Right lobe of liver (tissue), 6 donors: ENCODE data around the gene FAM72A. TPM values are rescaled to one million over a fixed set of nuclear protein-coding genes. Genes with fewer than 3 reads are reported as not detected.
"Not testable (repeated sequence)": the region's sequence is repeated elsewhere in the genome, so short reads cannot be mapped to it uniquely, and the experiment has no call there.

Source experiments
- ATAC-seq, 4 donors: fragments of 200-7000 bp; cut with Tn5 transposase; one replicate each; pipeline ENCODE4 v1.9.1; 2020; ENCODE audit warnings: mild to moderate bottlenecking in 4 of 4, moderate library complexity in 4 of 4
- DNase-seq, 3 donors: peaks; one replicate each; pipeline ENCODE4 v3.0.0-alpha.2; 2020
- H3K27ac ChIP-seq, 3 donors: fragments of 200-600 bp; one replicate each; pipeline ENCODE4 v1.8.0; 2022
- H3K27me3 ChIP-seq, 2 donors: fragments of 200-600 bp; one replicate each; pipeline ENCODE4 v1.8.0; 2022
- H3K36me3 ChIP-seq, 4 donors: fragments of 200-600 bp; sonication (generic) in 1 of 4; one replicate each; pipeline versions ENCODE4 v1.5.1 to v1.8.0; 2017 to 2022; ENCODE audit warnings: control low read depth in 1 of 4
- H3K4me1 ChIP-seq, 4 donors: fragments of 200-600 bp; sonication (generic) in 1 of 4; one replicate each; pipeline versions ENCODE4 v1.5.1 to v1.8.0; 2017 to 2022; ENCODE audit warnings: control low read depth in 1 of 4
- H3K4me3 ChIP-seq, 3 donors: fragments of 200-600 bp; one replicate each; pipeline ENCODE4 v1.8.0; 2022
- H3K9me3 ChIP-seq, 4 donors: fragments of 200-600 bp; sonication (generic) in 1 of 4; one replicate each; pipeline versions ENCODE4 v1.5.1 to v1.8.0; 2017 to 2022; ENCODE audit warnings: control low read depth in 1 of 4
- WGBS: methylation state at CpG from one replicate; pipeline ENCODE4 v1.1.6; 2018; ENCODE audit warnings: low coverage, low lambda C conversion rate; ENCODE audit not compliant: insufficient coverage; ENCODE audit errors: missing lambda C conversion rate; 5-methylcytosine and 5-hydroxymethylcytosine counted together
- intact Hi-C, 2 donors: fragments of 100-400 bp; cut with DNase I; formaldehyde crosslinking; loops; one replicate each; pipeline versions ENCODE4 v1.11.2 to v1.14.1; 2022
- long read RNA-seq: library from polyadenylated mRNA; unstranded; transcript quantifications from one replicate; pipeline ENCODE4 v2.0.0, GENCODE V29; 2019
- total RNA-seq, 6 experiments: library from RNA; depleted of rRNA in 2 of 6; stranded (reverse); fragments of >200 nt in 2 of 6; fragmentation: NEBNext Ultra II Directional in 3 of 6; extraction: Animal tissue kit (Norgen Biotek cat#: 25700) in 3 of 6; gene quantifications; one replicate each; pipeline versions ENCODE4 v1.1.0 to v1.2.4, GENCODE V29; 2016 to 2023
- donor health status: DM: no; HTN: yes; CAD: no.
- donor health status: DM: no; HTN: no; CAD: no.
- donor health status: DM: no; HTN: no; CAD: no.
- donor health status: DM: no; HTN: yes; CAD: no.
- donor health status: DM: no; HTN: yes; CAD: no.

Gene FAM72A
- 1 to 10 TPM in 2 of 6 experiments, under 1 TPM in 3, not detected in 1; 0.57 to 1.4 (median 0.95) TPM for total RNA-seq
- long read RNA-seq = 0 reads

- H3K27ac ChIP-seq = peak within 1 kb of the TSS in 2 of 3 donors; percentile 53 to 56
- WGBS = 1% methylated on average over 12 of the region's 36 CpGs
- H3K4me1 ChIP-seq, intact Hi-C loops, H3K9me3 ChIP-seq, H3K36me3 ChIP-seq, H3K27me3 ChIP-seq: not testable (repeated sequence)
- DNase-seq (peak; percentile 96 to 99 (median 98)), ATAC-seq (peak; percentile 81 to 91 (median 85))
- peak within 1 kb of the TSS; percentile 49 to 58 (median 58) for H3K4me3 ChIP-seq
Observed at GRCh38 chr1:206202789-206203363, at the start of gene FAM72A. TSS of gene FAM72A (minus strand) at chr1:206202839. CDS start at chr1:206202025, 814 bp downstream.

- H3K27ac ChIP-seq, ATAC-seq, H3K27me3 ChIP-seq, H3K9me3 ChIP-seq, H3K4me3 ChIP-seq, H3K36me3 ChIP-seq, DNase-seq, intact Hi-C loops, H3K4me1 ChIP-seq: not testable (repeated sequence)
- WGBS = no CpG with 5 or more reads among the region's 3 CpGs
Observed at GRCh38 chr1:206250953-206251681, 48.5 kb upstream of the FAM72A start.

- intact Hi-C loops, H3K4me1 ChIP-seq, H3K4me3 ChIP-seq, H3K27ac ChIP-seq, H3K9me3 ChIP-seq, H3K36me3 ChIP-seq, DNase-seq, H3K27me3 ChIP-seq: not testable (repeated sequence)
- no CpG with 5 or more reads among the region's 10 CpGs for WGBS
- ATAC-seq = peak; percentile 54 to 74 (median 64)
Observed at GRCh38 chr1:206246129-206246886, 43.7 kb upstream of the FAM72A start.

- intact Hi-C loops, H3K27ac ChIP-seq, H3K36me3 ChIP-seq, ATAC-seq, DNase-seq, H3K9me3 ChIP-seq, H3K4me3 ChIP-seq, H3K4me1 ChIP-seq, H3K27me3 ChIP-seq: not testable (repeated sequence)
- WGBS = 60% methylated on average over 1 of the region's 3 CpGs
Observed at GRCh38 chr1:206245479-206245878, 42.8 kb upstream of the FAM72A start.

GRCh38 chr1:206243335-206243734 lies 40.7 kb upstream of the FAM72A start:
- intact Hi-C loops, H3K36me3 ChIP-seq, H3K27ac ChIP-seq, H3K4me1 ChIP-seq, H3K27me3 ChIP-seq, H3K9me3 ChIP-seq, H3K4me3 ChIP-seq, DNase-seq: not testable (repeated sequence)
- WGBS = 38% methylated on average over 1 of the region's 3 CpGs
- ATAC-seq = peak; percentile 61 to 80 (median 78)

GRCh38 chr1:206240288-206240687 lies 37.6 kb upstream of the FAM72A start:
- H3K27ac ChIP-seq, DNase-seq, H3K9me3 ChIP-seq, H3K36me3 ChIP-seq, H3K4me1 ChIP-seq, intact Hi-C loops, H3K27me3 ChIP-seq, H3K4me3 ChIP-seq: not testable (repeated sequence)
- peak in 3 of 4 donors; percentile 28 to 63 (median 54) for ATAC-seq
- WGBS = no CpG with 5 or more reads among the region's 4 CpGs

- H3K4me1 ChIP-seq, H3K27me3 ChIP-seq, intact Hi-C loops, DNase-seq, H3K4me3 ChIP-seq, ATAC-seq, H3K9me3 ChIP-seq, H3K27ac ChIP-seq, H3K36me3 ChIP-seq: not testable (repeated sequence)
- no CpG with 5 or more reads among the region's 2 CpGs for WGBS
Observed at GRCh38 chr1:206235190-206235589, 32.6 kb upstream of the FAM72A start.

- H3K36me3 ChIP-seq, H3K4me3 ChIP-seq, H3K27ac ChIP-seq, ATAC-seq, H3K9me3 ChIP-seq, intact Hi-C loops, H3K4me1 ChIP-seq, H3K27me3 ChIP-seq, DNase-seq: not testable (repeated sequence)
- WGBS = 83% methylated on average over 2 of the region's 3 CpGs
Observed at GRCh38 chr1:206234189-206234916, 31.7 kb upstream of the FAM72A start.

- 50% methylated on average over 2 of the region's 5 CpGs for WGBS
- intact Hi-C loops, H3K27me3 ChIP-seq, H3K4me3 ChIP-seq, H3K27ac ChIP-seq, DNase-seq, H3K36me3 ChIP-seq, H3K4me1 ChIP-seq, H3K9me3 ChIP-seq: not testable (repeated sequence)
- peak; percentile 38 to 78 (median 69) for ATAC-seq
Observed at GRCh38 chr1:206232970-206233645, 30.5 kb upstream of the FAM72A start.

- intact Hi-C loops, H3K9me3 ChIP-seq, H3K4me1 ChIP-seq, DNase-seq, H3K36me3 ChIP-seq, H3K4me3 ChIP-seq, H3K27ac ChIP-seq, H3K27me3 ChIP-seq: not testable (repeated sequence)
- ATAC-seq = peak in 3 of 4 donors; percentile 30 to 62 (median 51)
- WGBS = 67% methylated on average over 5 of the region's 9 CpGs
Observed at GRCh38 chr1:206231989-206232388, 29.4 kb upstream of the FAM72A start.
